ENCODE results near the gene PRKCH. TPM values are rescaled to one million over a fixed set of nuclear protein-coding genes. Genes with fewer than 3 reads are reported as not detected.

Gene PRKCH
- polyA plus RNA-seq, 3 donors: 3.6 to 6.2 (median 5.4) TPM

GRCh38 chr14:61545726-61546455 is 224.5 kb downstream of the PRKCH start:
- Histone ChIP-seq H3K36me3 (replicated peaks in 1 of 2; ENCODE audit: control insufficient read depth in 1 of 2, insufficient read depth in 2 of 2, low read length in 2 of 2) (peaks cover 3 to 36% of the 10 kb centered on the region in 2 donors), H3K4me2 (replicated peaks; ENCODE audit: extremely low read depth, low read length, poor library complexity, severe bottlenecking) (no peak overlapping the region), H3K9me3 (replicated peaks in 1 of 2; ENCODE audit: control insufficient read depth in 1 of 2, insufficient read depth in 1 of 2, low read length in 2 of 2) (no peaks in the 10 kb centered on the region), H3K9ac (ENCODE audit: insufficient read depth, low read length, poor library complexity, severe bottlenecking) (no peak overlapping the region), H3K4me1 (ENCODE audit: control insufficient read depth in 1 of 2, insufficient read depth in 2 of 2, low read length in 2 of 2) (peaks cover 5 to 13% of the 10 kb centered on the region in 2 donors), H3K27ac (ENCODE audit: low read depth in 1 of 2, low read length in 2 of 2) (no peak overlapping the region), H3K79me2 (ENCODE audit: insufficient read depth, low read length) (no peaks in the 10 kb centered on the region), H3K4me3 (replicated peaks in 1 of 3; ENCODE audit: low read depth in 2 of 3, low read length in 3 of 3) (no peak overlapping the region), H4K20me1 (ENCODE audit: insufficient read depth, low read length) (no peaks in the 10 kb centered on the region), H3K27me3 (ENCODE audit: control insufficient read depth in 2 of 2, insufficient read depth in 2 of 2, low read length in 2 of 2) (no peaks in the 10 kb centered on the region), H2AFZ (ENCODE audit: insufficient read depth, low read depth, low read length, poor library complexity, severe bottlenecking) (no peak overlapping the region)
- Mint-ChIP-seq H3K27me3 (ENCODE audit: low read depth in 3 of 3) (peaks cover 0 to 4% (median 0%) of the 10 kb centered on the region in 3 donors), H3K4me1 (peaks cover 19% of the 10 kb centered on the region), H3K36me3 (peaks cover 50 to 56% of the 10 kb centered on the region in 2 donors), H3K27ac (peak overlapping the region in 1 of 7 donors; percentile 48), H3K4me3 (no peak overlapping the region), H3K9me3 (peaks cover 0 to under 1% (median 0%) of the 10 kb centered on the region in 7 donors)
- 97% methylated on average over 6 of the region's 7 CpGs for WGBS (ENCODE audit: insufficient coverage)
- DNase-seq: no peak
- intact Hi-C loops (cut with micrococcal nuclease): no loop called here
- TF ChIP-seq CTCF (IDR thresholded peaks at IDR 0.05): no peak

- Histone ChIP-seq H3K36me3 (replicated peaks in 1 of 2; ENCODE audit: control insufficient read depth in 1 of 2, insufficient read depth in 2 of 2, low read length in 2 of 2) (peaks cover 3 to 36% of the 10 kb centered on the region in 2 donors), H3K27ac (ENCODE audit: low read depth in 1 of 2, low read length in 2 of 2) (no peak overlapping the region), H3K27me3 (ENCODE audit: control insufficient read depth in 2 of 2, insufficient read depth in 2 of 2, low read length in 2 of 2) (no peaks in the 10 kb centered on the region), H2AFZ (ENCODE audit: insufficient read depth, low read depth, low read length, poor library complexity, severe bottlenecking) (no peak overlapping the region), H3K9me3 (replicated peaks in 1 of 2; ENCODE audit: control insufficient read depth in 1 of 2, insufficient read depth in 1 of 2, low read length in 2 of 2) (no peaks in the 10 kb centered on the region), H3K4me1 (ENCODE audit: control insufficient read depth in 1 of 2, insufficient read depth in 2 of 2, low read length in 2 of 2) (peaks cover 16 to 26% of the 10 kb centered on the region in 2 donors), H4K20me1 (ENCODE audit: insufficient read depth, low read length) (no peaks in the 10 kb centered on the region), H3K4me2 (replicated peaks; ENCODE audit: extremely low read depth, low read length, poor library complexity, severe bottlenecking) (no peak overlapping the region), H3K4me3 (replicated peaks in 1 of 3; ENCODE audit: low read depth in 2 of 3, low read length in 3 of 3) (no peak overlapping the region), H3K9ac (ENCODE audit: insufficient read depth, low read length, poor library complexity, severe bottlenecking) (no peak overlapping the region), H3K79me2 (ENCODE audit: insufficient read depth, low read length) (no peaks in the 10 kb centered on the region)
- DNase-seq: peak in 2 of 3 donors; percentile 34 to 83
- Mint-ChIP-seq H3K27me3 (ENCODE audit: low read depth in 3 of 3) (peaks cover 0 to 4% (median 0%) of the 10 kb centered on the region in 3 donors), H3K9me3 (no peaks in the 10 kb centered on the region), H3K4me1 (peaks cover 34% of the 10 kb centered on the region), H3K36me3 (peaks cover 54 to 60% of the 10 kb centered on the region in 2 donors), H3K27ac (peak overlapping the region in 4 of 7 donors; percentile 28 to 72 (median 60)), H3K4me3 (no peak overlapping the region)
- TF ChIP-seq CTCF (IDR thresholded peaks at IDR 0.05): no peak
- 94% methylated on average over 12 of the region's 14 CpGs for WGBS (ENCODE audit: insufficient coverage)
- intact Hi-C loops (cut with micrococcal nuclease): no loop called here
These were observed 226.0 kb downstream of the PRKCH start for GRCh38 chr14:61547186-61548069.

Data from CD14-positive monocyte (primary cell).